DND-41 (cell line): ENCODE measurements around the gene VPS16.
A peak's percentile ranks its signal among the peaks of the same experiment; 100 is the strongest.

Experiments used
- ATAC-seq: fragments of 200-7000 bp; cut with Tn5 transposase; 3 replicates; pipeline ENCODE4 v1.9.1; 2021; ENCODE audit warnings: low read depth; ENCODE audit not compliant: insufficient read depth
- DNase-seq: peaks from one replicate; pipeline ENCODE4 v3.0.0-alpha.2; 2020
- H2AFZ ChIP-seq: 2 replicates; pipeline ENCODE4 v1.6.0; 2012; ENCODE audit warnings: low read depth, low read length
- H3K27ac ChIP-seq: 2 replicates; pipeline ENCODE4 v1.5.1; 2012; ENCODE audit warnings: low read length, inconsistent platforms
- H3K27me3 ChIP-seq: fragments of 200-600 bp; sonication (generic); 2 replicates; pipeline ENCODE4 v1.6.0; 2012; ENCODE audit warnings: low read length, mild to moderate bottlenecking, inconsistent platforms; ENCODE audit not compliant: insufficient read depth, poor library complexity
- H3K36me3 ChIP-seq: 2 replicates; pipeline ENCODE4 v1.5.1; 2012; ENCODE audit warnings: low read length, inconsistent platforms; ENCODE audit not compliant: insufficient read depth
- H3K4me1 ChIP-seq: 2 replicates; pipeline ENCODE4 v1.5.1; 2012; ENCODE audit warnings: mild to moderate bottlenecking, low read length; ENCODE audit not compliant: insufficient read depth
- H3K4me2 ChIP-seq: 2 replicates; pipeline ENCODE4 v1.6.0; 2012; ENCODE audit warnings: mild to moderate bottlenecking, moderate library complexity, low read length, inconsistent platforms; ENCODE audit not compliant: insufficient read depth
- H3K4me3 ChIP-seq, 2 experiments: fragments of 200-600 bp in 1 of 2; shearing (Covaris generic) in 1 of 2; 2 replicates each; pipeline ENCODE4 v1.5.1; 2012 to 2016; ENCODE audit warnings: inconsistent platforms in 2 of 2, low read length in 2 of 2, mild to moderate bottlenecking in 2 of 2, low read depth in 1 of 2, moderate library complexity in 1 of 2
- H3K79me2 ChIP-seq: 2 replicates; pipeline ENCODE4 v1.6.0; 2012; ENCODE audit warnings: low read length, inconsistent platforms; ENCODE audit not compliant: insufficient read depth
- H3K9ac ChIP-seq: 2 replicates; pipeline ENCODE4 v1.6.0; 2012; ENCODE audit warnings: low read depth, mild to moderate bottlenecking, inconsistent platforms, low read length, moderate library complexity
- H3K9me3 ChIP-seq: 2 replicates; pipeline ENCODE4 v1.5.1; 2012; ENCODE audit warnings: low read length, moderate library complexity, mild to moderate bottlenecking, inconsistent platforms; ENCODE audit not compliant: insufficient read depth, severe bottlenecking
- H4K20me1 ChIP-seq: 2 replicates; pipeline ENCODE4 v1.6.0; 2012; ENCODE audit warnings: low read length; ENCODE audit not compliant: insufficient read depth
- CTCF ChIP-seq: IDR thresholded peaks from 2 replicates; pipeline ENCODE4 v1.5.1; 2012; ENCODE audit warnings: borderline replicate concordance, low read length, moderate library complexity, mild to moderate bottlenecking; ENCODE audit not compliant: poor library complexity, severe bottlenecking; ENCODE audit errors: extremely low read depth
- EZH2 ChIP-seq: IDR thresholded peaks from 3 replicates; pipeline ENCODE4 v1.6.1; 2012; ENCODE audit warnings: borderline replicate concordance, low read depth, mild to moderate bottlenecking, moderate library complexity, low read length, inconsistent platforms; ENCODE audit not compliant: severe bottlenecking

The VPS16 gene

GRCh38 chr20:2799271-2799670 lies 41.3 kb upstream of the VPS16 start:
- H3K27me3 ChIP-seq: peaks cover 31% of the 10 kb centered on the region
- no peak overlapping the region for H3K27ac ChIP-seq
- no peak overlapping the region for H2AFZ ChIP-seq
- no peak overlapping the region for H3K4me3 ChIP-seq
- no peak overlapping the region for H3K9ac ChIP-seq
- TF ChIP-seq CTCF: no peak
- no peak for TF ChIP-seq EZH2
- no peaks in the 10 kb centered on the region for H3K4me1 ChIP-seq
- H3K36me3 ChIP-seq: no peaks in the 10 kb centered on the region
- H3K9me3 ChIP-seq: no peaks in the 10 kb centered on the region
- peaks cover 23% of the 10 kb centered on the region for H4K20me1 ChIP-seq
- no peaks in the 10 kb centered on the region for H3K79me2 ChIP-seq
- H3K4me2 ChIP-seq: no peak overlapping the region
- ATAC-seq (no peak), DNase-seq (no peak)

GRCh38 chr20:2799688-2800520 lies 40.6 kb upstream of the VPS16 start:
- H3K4me2 ChIP-seq: no peak overlapping the region
- H3K27me3 ChIP-seq: peaks cover 31% of the 10 kb centered on the region
- H3K4me1 ChIP-seq: no peaks in the 10 kb centered on the region
- no peaks in the 10 kb centered on the region for H3K79me2 ChIP-seq
- peak; percentile 69 for TF ChIP-seq EZH2
- no peak for TF ChIP-seq CTCF
- ATAC-seq (no peak), DNase-seq (no peak)
- no peak overlapping the region for H3K9ac ChIP-seq
- no peak overlapping the region for H2AFZ ChIP-seq
- no peak overlapping the region for H3K4me3 ChIP-seq
- H4K20me1 ChIP-seq: peaks cover 22% of the 10 kb centered on the region
- H3K36me3 ChIP-seq: no peaks in the 10 kb centered on the region
- H3K9me3 ChIP-seq: no peaks in the 10 kb centered on the region
- H3K27ac ChIP-seq: no peak overlapping the region

- H3K4me3 ChIP-seq: no peak within 1 kb of the TSS
- H3K79me2 ChIP-seq: no peaks in the 10 kb centered on the region
- H4K20me1 ChIP-seq: peaks cover 20% of the 10 kb centered on the region
- no peaks in the 10 kb centered on the region for H3K36me3 ChIP-seq
- no peak within 1 kb of the TSS for H3K27ac ChIP-seq
- TF ChIP-seq CTCF: no peak
- TF ChIP-seq EZH2: no peak
- no peak within 1 kb of the TSS for H2AFZ ChIP-seq
- DNase-seq (no peak), ATAC-seq (no peak)
- no peak within 1 kb of the TSS for H3K9ac ChIP-seq
- no peaks in the 10 kb centered on the region for H3K9me3 ChIP-seq
- H3K4me2 ChIP-seq: no peak within 1 kb of the TSS
- no peaks in the 10 kb centered on the region for H3K4me1 ChIP-seq
- H3K27me3 ChIP-seq: peaks cover 31% of the 10 kb centered on the region
Measured at GRCh38 chr20:2800521-2801285, 39.8 kb upstream of the VPS16 start, which contains the start of gene CPXM1. Gene CPXM1 (minus strand): TSS chr20:2800627. CDS start chr20:2800572, 55 bp downstream.
